HepG2 (cell line): ENCODE data around the gene AHCYL1. TPM values are rescaled to one million over a fixed set of nuclear protein-coding genes. Genes with fewer than 3 reads are reported as not detected.

Experiments
- ATAC-seq: fragments of 200-7000 bp; cut with Tn5 transposase; 3 replicates; pipeline ENCODE4 v1.9.1; 2020; ENCODE audit warnings: mild to moderate bottlenecking, moderate library complexity
- BruUV-seq: library from RNA; stranded (reverse); fragments of 400-500 nt; replicated peaks from 2 replicates; lab custom pipeline; 2021; lab: Mats Ljungman, UMichigan
- CTCF ChIA-PET: fragments of 300-600 bp; formaldehyde crosslinking; extraction: SDS; loops from one replicate; lab custom pipeline; 2021; ENCODE audit warnings: low total read pairs, inconsistent platforms, low intra/inter-chr PET ratio; lab: Yijun Ruan, JAX
- POLR2A ChIA-PET: fragments of 350-600 bp; sonication (Branson Sonifier 250); formaldehyde crosslinking; loops from one replicate; lab custom pipeline; 2020; ENCODE audit warnings: antibody characterized with exemption, inconsistent platforms; lab: Yijun Ruan, JAX
- DNase-seq: peaks from one replicate; pipeline ENCODE4 v3.0.0-alpha.2; 2015; ENCODE audit warnings: low spot score
- FAIRE-seq: peaks from 3 replicates; lab custom pipeline; 2011; peaks lifted over from hg19 to GRCh38; lab: Jason Lieb, UNC
- H2AFZ ChIP-seq: one replicate; pipeline ENCODE4 v1.6.1; 2011; ENCODE audit warnings: low read length, inconsistent platforms
- H3K27ac ChIP-seq: fragments of 300-600 bp; 3 replicates; pipeline ENCODE4 v1.8.0; 2011; ENCODE audit warnings: mixed run types, mild to moderate bottlenecking, mixed read lengths, low read length, inconsistent platforms; ENCODE audit not compliant: insufficient read depth; ENCODE audit errors: extremely low read length
- H3K27me3 ChIP-seq, 2 experiments: fragments of 200-600 bp in 1 of 2; 2 replicates in 1 of 2; 3 replicates in 1 of 2; pipeline versions ENCODE4 v1.6.0 to v1.8.0; 2011; ENCODE audit warnings: low read length in 2 of 2, mild to moderate bottlenecking in 2 of 2, moderate library complexity in 2 of 2, inconsistent platforms in 1 of 2; ENCODE audit not compliant: insufficient read depth in 2 of 2, control insufficient read depth in 1 of 2
- H3K36me3 ChIP-seq, 2 experiments: fragments of 200-600 bp in 1 of 2; replicated peaks in 1 of 2; 2 replicates in 1 of 2; 3 replicates in 1 of 2; pipeline versions ENCODE4 v1.5.1 to v1.8.0; 2011; ENCODE audit warnings: low read length in 2 of 2, inconsistent platforms in 1 of 2; ENCODE audit not compliant: insufficient read depth in 2 of 2, control insufficient read depth in 1 of 2
- H3K4me1 ChIP-seq: 2 replicates; pipeline ENCODE4 v1.5.1; 2012; ENCODE audit warnings: low read length, inconsistent platforms; ENCODE audit not compliant: insufficient read depth
- H3K4me2 ChIP-seq: 2 replicates; pipeline ENCODE4 v1.6.0; 2011; ENCODE audit warnings: low read depth, low read length, inconsistent platforms
- H3K4me3 ChIP-seq, 3 experiments: fragments of 200-600 bp in 1 of 3; sonication (generic), shearing (Covaris generic) in 1 of 3; replicated peaks in 1 of 3; 2 replicates each; pipeline ENCODE4 v1.5.1; 2011 to 2016; ENCODE audit warnings: low read length in 3 of 3, inconsistent platforms in 2 of 3, low read depth in 2 of 3, mild to moderate bottlenecking in 2 of 3, control low read depth in 1 of 3, mixed read lengths in 1 of 3; ENCODE audit not compliant: insufficient read depth in 1 of 3
- H3K79me2 ChIP-seq: one replicate; pipeline ENCODE4 v1.6.1; 2011; ENCODE audit warnings: low read length, inconsistent platforms; ENCODE audit not compliant: insufficient read depth
- H3K9ac ChIP-seq: 2 replicates; pipeline ENCODE4 v1.6.0; 2011; ENCODE audit warnings: mild to moderate bottlenecking, low read depth, low read length, inconsistent platforms; ENCODE audit not compliant: insufficient read depth
- H3K9me3 ChIP-seq: 2 replicates; pipeline ENCODE4 v1.5.1; 2012; ENCODE audit warnings: mild to moderate bottlenecking, low read length
- H4K20me1 ChIP-seq: 2 replicates; pipeline ENCODE4 v1.6.0; 2011; ENCODE audit warnings: inconsistent platforms, mild to moderate bottlenecking, low read length, moderate library complexity; ENCODE audit not compliant: insufficient read depth
- KDM5B ChIP-seq: sonication (generic); formaldehyde crosslinking; IDR thresholded peaks from 2 replicates; pipeline ENCODE4 v1.4.0; 2020; ENCODE audit warnings: missing genetic modification reagents, mild to moderate bottlenecking, borderline replicate concordance
- NCOA1 ChIP-seq: sonication (generic); formaldehyde crosslinking; IDR thresholded peaks from 2 replicates; pipeline ENCODE4 v1.9.0; 2021; ENCODE audit warnings: missing genetic modification reagents
- NFIC ChIP-seq: IDR thresholded peaks from 2 replicates; pipeline ENCODE4 v1.6.1; 2012; ENCODE audit warnings: mild to moderate bottlenecking, low read length, inconsistent platforms
- NFKB2 ChIP-seq: sonication (generic); formaldehyde crosslinking; IDR thresholded peaks from 2 replicates; pipeline ENCODE4 v1.4.0; 2020; ENCODE audit warnings: missing genetic modification reagents, borderline replicate concordance
- ZBED4 ChIP-seq: sonication (generic); formaldehyde crosslinking; IDR thresholded peaks from 2 replicates; pipeline ENCODE4 v1.4.0; 2020; ENCODE audit warnings: missing genetic modification reagents, borderline replicate concordance
- ZXDC ChIP-seq: sonication (generic); formaldehyde crosslinking; IDR thresholded peaks from 2 replicates; pipeline ENCODE4 v1.5.0; 2020; ENCODE audit warnings: mild to moderate bottlenecking, missing genetic modification reagents
- WGBS: methylation state at CpG from one replicate; pipeline ENCODE4 v1.1.6; 2017; ENCODE audit warnings: low lambda C conversion rate; 5-methylcytosine and 5-hydroxymethylcytosine counted together
- in situ Hi-C: cut with HindIII; loops from 2 replicates; pipeline ENCODE4 v1.10.0; 2017; ENCODE audit warnings: low pct_unique_long_range_greater_than_20kb; ENCODE audit not compliant: extremely low pct_ligation_motif_present
- intact Hi-C: fragments of 100-400 bp; cut with micrococcal nuclease; formaldehyde crosslinking; loops from one replicate; pipeline ENCODE4 v1.10.0; 2022; ENCODE audit not compliant: unreplicated experiment
- polyA plus RNA-seq, 8 experiments: library from polyadenylated mRNA; depleted of rRNA in 3 of 8; stranded (reverse) in 7 of 8; unstranded in 1 of 8; fragments of >200 nt; fragmentation: Illumina TruSeq in 4 of 8; extraction: Trizol in 4 of 8; gene quantifications; 2 replicates each; pipeline versions ENCODE4 v1.2.1 to v1.2.3, GENCODE V29; 2011 to 2016; ENCODE audit warnings: low read depth in 4 of 8, missing spikeins in 1 of 8, mixed read lengths in 1 of 8; ENCODE audit not compliant: insufficient read depth in 1 of 8
- total RNA-seq, 5 experiments: library from RNA; depleted of rRNA; stranded (reverse); fragments of >200 nt; fragmentation: Illumina TruSeq; extraction: Trizol; gene quantifications; 2 replicates each; pipeline ENCODE4 v1.2.3, GENCODE V29; 2016; ENCODE audit warnings: low read depth in 1 of 5
- TF ChIP-seq, protein P1 (sequence below): IDR thresholded peaks from 2 replicates; pipeline ENCODE4 v1.6.1; 2016; ENCODE audit warnings: mild to moderate bottlenecking, missing biosample characterization, missing genetic modification reagents

AHCYL1 gene
- total and polyA plus RNA-seq, 2 of the 13 experiments (the other 11 are each of a cell fraction or from before 2014, with no cell fraction given), result 40.9 to 76.3 TPM

GRCh38 chr1:110068646-110069403, 84.3 kb downstream of the AHCYL1 start:
- intact Hi-C loops, result no loop called here
- H3K4me3 ChIP-seq, result no peak overlapping the region
- no peaks in the 10 kb centered on the region for H3K9me3 ChIP-seq
- no peaks in the 10 kb centered on the region for H3K79me2 ChIP-seq
- no peak overlapping the region for H3K4me2 ChIP-seq
- peaks cover 5 to 24% of the 10 kb centered on the region in 2 experiments; a peak in 4 of 5 replicates for H3K27me3 ChIP-seq
- WGBS, result 84% methylated on average over 68 of the region's 68 CpGs
- POLR2A ChIA-PET, result no interaction called here
- H3K36me3 ChIP-seq, result no peaks in the 10 kb centered on the region
- no peak overlapping the region for H3K9ac ChIP-seq
- FAIRE-seq (no peak), DNase-seq (no peak), ATAC-seq (no peak)
- no peak overlapping the region for H3K27ac ChIP-seq
- BruUV-seq, result no TSS peak
- CTCF ChIA-PET, result no interaction called here
- no peaks in the 10 kb centered on the region for H3K4me1 ChIP-seq
- in situ Hi-C loops, result no loop called here
- TF ChIP-seq NFKB2 (CRISPR knock-in tag) (no peak), KDM5B (CRISPR knock-in tag) (no peak)
- H2AFZ ChIP-seq, result no peak overlapping the region
- H4K20me1 ChIP-seq, result no peaks in the 10 kb centered on the region

DNA sequence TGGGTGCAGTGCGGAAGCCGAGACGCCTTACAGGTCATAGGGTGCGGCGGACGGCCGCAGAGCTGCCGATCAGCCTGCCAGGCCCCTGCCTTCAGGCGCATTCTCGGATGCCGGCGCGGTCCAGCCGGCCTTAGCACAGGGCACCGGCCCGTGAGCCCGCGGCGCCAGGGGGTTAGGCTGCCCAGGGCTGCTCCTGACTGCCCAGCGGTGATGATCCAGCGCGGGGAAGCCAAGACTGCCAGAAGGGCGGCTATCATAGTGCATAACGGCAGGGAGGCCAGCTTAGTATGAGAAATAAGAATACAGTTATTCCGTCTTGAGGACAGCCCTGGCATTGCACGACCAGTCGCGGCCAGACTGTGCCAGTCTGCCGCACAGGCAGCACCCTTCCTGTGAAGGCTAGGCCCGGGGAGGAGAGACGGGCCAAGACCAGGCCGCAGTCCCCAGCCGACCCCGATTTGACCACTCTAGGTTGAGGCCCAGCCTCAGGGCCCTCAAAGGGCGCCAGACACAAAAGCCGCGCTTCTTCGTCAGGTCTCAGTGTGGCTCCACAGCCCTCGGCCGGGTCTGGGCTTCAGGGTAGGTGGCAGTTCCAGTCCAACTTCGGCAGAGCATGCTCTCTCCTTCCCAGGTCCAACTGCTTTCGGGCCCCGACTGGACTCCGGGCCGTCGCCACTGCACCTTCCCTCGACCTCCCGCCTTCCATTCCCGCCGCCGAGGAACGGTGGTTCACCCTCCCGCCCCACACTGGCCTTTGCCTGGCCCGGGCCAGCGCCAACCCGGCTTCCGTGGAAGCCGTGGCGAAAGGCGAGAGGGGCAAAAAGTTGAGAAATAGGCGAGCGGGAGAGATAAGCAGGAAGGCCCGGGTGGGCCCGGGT, 85.1 kb downstream of the AHCYL1 start:
- WGBS, result 84% methylated on average over 35 of the region's 64 CpGs
- H3K79me2 ChIP-seq, result no peaks in the 10 kb centered on the region
- H3K27ac ChIP-seq, result no peak overlapping the region
- ATAC-seq, result no peak
- no peaks in the 10 kb centered on the region for H4K20me1 ChIP-seq
- DNase-seq, result no peak
- ChIA-PET POLR2A (no interaction called here), CTCF (no interaction called here)
- no peaks in the 10 kb centered on the region for H3K9me3 ChIP-seq
- peaks cover 5 to 28% of the 10 kb centered on the region in 2 experiments; a peak in 4 of 5 replicates for H3K27me3 ChIP-seq
- no peak for FAIRE-seq
- no peaks in the 10 kb centered on the region for H3K4me1 ChIP-seq
- H3K4me2 ChIP-seq, result no peak overlapping the region
- in situ Hi-C loops, result no loop called here
- H3K9ac ChIP-seq, result no peak overlapping the region
- H3K4me3 ChIP-seq, result no peak overlapping the region
- intact Hi-C loops, result no loop called here
- no peak overlapping the region for H2AFZ ChIP-seq
- no TSS peak for BruUV-seq
- no peaks in the 10 kb centered on the region for H3K36me3 ChIP-seq
- TF ChIP-seq ZBED4 (CRISPR knock-in tag), result no peak
- TF ChIP-seq NCOA1, result no peak
- no peak for TF ChIP-seq NFIC
- TF ChIP-seq ZXDC (CRISPR knock-in tag), result no peak
- TF ChIP-seq, protein P1, sequence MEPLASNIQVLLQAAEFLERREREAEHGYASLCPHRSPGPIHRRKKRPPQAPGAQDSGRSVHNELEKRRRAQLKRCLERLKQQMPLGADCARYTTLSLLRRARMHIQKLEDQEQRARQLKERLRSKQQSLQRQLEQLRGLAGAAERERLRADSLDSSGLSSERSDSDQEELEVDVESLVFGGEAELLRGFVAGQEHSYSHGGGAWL (CRISPR knock-in tag), result no peak
